K562 (cell line): ENCODE results near the gene TSEN34. TPM values are rescaled to one million over a fixed set of nuclear protein-coding genes. Genes with fewer than 3 reads are reported as not detected.

Experiments used
- CXXC5 ChIP-seq: fragments of 250-450 bp; sonication (Bioruptor Pico); IDR thresholded peaks from 2 replicates; pipeline ENCODE4 v1.8.0; 2022; ENCODE audit warnings: inconsistent platforms, mild to moderate bottlenecking, moderate library complexity
- ESRRA ChIP-seq: fragments of 450-650 bp; IDR thresholded peaks from 2 replicates; pipeline ENCODE4 v1.6.1; 2014; ENCODE audit warnings: low read depth, mild to moderate bottlenecking, moderate library complexity, borderline replicate concordance
- FOXP4 ChIP-seq: sonication (generic); formaldehyde crosslinking; IDR thresholded peaks from 2 replicates; pipeline ENCODE4 v1.8.0; 2022; ENCODE audit warnings: mild to moderate bottlenecking, missing genetic modification reagents, borderline replicate concordance
- FUS ChIP-seq: fragments of 200-400 bp; formaldehyde crosslinking; optimal IDR thresholded peaks from 2 replicates; pipeline ENCODE3; 2017; ENCODE audit warnings: low read depth, low read length
- MAX ChIP-seq: sonication (generic); formaldehyde crosslinking; IDR thresholded peaks from 2 replicates; pipeline ENCODE4 v1.9.0; 2022; ENCODE audit warnings: mild to moderate bottlenecking, missing genetic modification reagents
- NFATC3 ChIP-seq: fragments of 450-650 bp; IDR thresholded peaks from 2 replicates; pipeline ENCODE4 v1.6.1; 2017; ENCODE audit warnings: mild to moderate bottlenecking
- RBFOX2 ChIP-seq: fragments of 200-400 bp; formaldehyde crosslinking; IDR thresholded peaks from 2 replicates; pipeline ENCODE4 v1.6.1; 2017; ENCODE audit warnings: low read depth, mild to moderate bottlenecking, low read length, moderate library complexity
- TFAP4 ChIP-seq: sonication (generic); formaldehyde crosslinking; IDR thresholded peaks from 2 replicates; pipeline ENCODE4 v1.8.0; 2022; ENCODE audit warnings: missing genetic modification reagents, mild to moderate bottlenecking, moderate library complexity, borderline replicate concordance
- TOE1 ChIP-seq, 2 experiments: fragments of 450-650 bp in 1 of 2; sonication (generic) in 1 of 2; formaldehyde crosslinking in 1 of 2; IDR thresholded peaks; 2 replicates each; pipeline versions ENCODE4 v1.7.1 to v1.8.0; 2016 to 2022; ENCODE audit warnings: borderline replicate concordance in 2 of 2, mild to moderate bottlenecking in 2 of 2, antibody characterized with exemption in 1 of 2, inconsistent platforms in 1 of 2, low read depth in 1 of 2, missing genetic modification reagents in 1 of 2, moderate library complexity in 1 of 2
- ZNF318 ChIP-seq, 2 experiments: fragments of 450-650 bp; IDR thresholded peaks; 2 replicates each; pipeline ENCODE4 v1.6.1; 2016; ENCODE audit warnings: mild to moderate bottlenecking in 2 of 2, borderline replicate concordance in 1 of 2, low read depth in 1 of 2, moderate library complexity in 1 of 2
- ZNF639 ChIP-seq, 2 experiments: fragments of 200-800 bp in 1 of 2; sonication (Bioruptor generic) in 1 of 2; sonication (generic) in 1 of 2; formaldehyde crosslinking in 1 of 2; IDR thresholded peaks in 1 of 2; conservative IDR thresholded peaks in 1 of 2; 2 replicates each; pipeline versions ENCODE4 v1.5.0 to v1.6.1; 2016 to 2020; ENCODE audit warnings: missing compliant biosample characterization in 1 of 2, missing genetic modification characterization in 1 of 2, missing genetic modification reagents in 1 of 2
- polyA plus RNA-seq, 8 experiments: library from polyadenylated mRNA; depleted of rRNA in 4 of 8; stranded (reverse) in 5 of 8; unstranded in 3 of 8; fragments of >200 nt; fragmentation: Nextera tagmentation in 2 of 8; fragmentation: Illumina TruSeq in 1 of 8; extraction: Ambion mirVana in 2 of 8; extraction: Trizol in 1 of 8; gene quantifications; 2 replicates each; pipeline versions ENCODE4 v1.2.1 to v1.2.3, GENCODE V29; 2011 to 2014; ENCODE audit warnings: inconsistent platforms in 1 of 8, missing spikeins in 1 of 8
- total RNA-seq, 7 experiments: library from RNA; depleted of rRNA in 6 of 7; stranded (reverse); fragments of >200 nt in 6 of 7; fragmentation: Illumina TruSeq in 2 of 7; extraction: Trizol in 2 of 7; gene quantifications; 2 replicates each; pipeline versions ENCODE4 v1.2.1 to v1.2.3, GENCODE V29; 2011 to 2021; ENCODE audit warnings: low replicate concordance in 1 of 7

Gene TSEN34
- total and polyA plus RNA-seq, 9 of the 15 experiments (the other 6 are each of a cell fraction or from before 2014, with no cell fraction given), result 3.1 to 57.6 (median 29.5) TPM

- TF ChIP-seq ZNF318 (IDR thresholded peaks at IDR 0.05; ENCODE audit: borderline replicate concordance in 1 of 2, low read depth in 1 of 2) (no peak), NFATC3 (no peak), FOXP4 (CRISPR knock-in tag) (peak; percentile 32; the same call in 1 of the 2 replicates), RBFOX2 (peak; percentile 1; the same call in 1 of the 2 replicates), CXXC5 (CRISPR knock-in tag) (peak; percentile 75), ESRRA (0 out of 2 replicates have a peak, but pooled peaks have one; percentile 10), TOE1 (IDR thresholded peaks at IDR 0.05; ENCODE audit: borderline replicate concordance) (no peak), TOE1 (CRISPR knock-in tag; IDR thresholded peaks at IDR 0.05; ENCODE audit: borderline replicate concordance, low read depth) (no peak), ZNF639 (CRISPR knock-in tag; conservative IDR thresholded peaks at IDR 0.05 in 1 of 2, IDR thresholded peaks at IDR 0.05 in 1 of 2) (no peak), TFAP4 (CRISPR knock-in tag) (peak; percentile 90), MAX (CRISPR knock-in tag) (peak; percentile 15; the same call in 1 of the 2 replicates), FUS (peak; percentile 76)
Observed at GRCh38 chr19:54191011-54191810, at the start of gene TSEN34 (continued).
